Measurements from ENCODE around the gene MYO3B. TPM values are rescaled to one million over a fixed set of nuclear protein-coding genes. Genes with fewer than 3 reads are reported as not detected.
"Not testable (repeated sequence)": the region's sequence is repeated elsewhere in the genome, so short reads cannot be mapped to it uniquely, and the experiment has no call there.

The MYO3B gene
- total and polyA plus RNA-seq, 4 donors, result 0.50 to 0.61 (median 0.53) TPM

GRCh38 chr2:170652637-170653417 lies 474.9 kb downstream of the MYO3B start:
- Histone ChIP-seq H3K36me3 (ENCODE audit: control insufficient read depth, insufficient read depth, low read length) (no peaks in the 10 kb centered on the region), H3K9me3 (ENCODE audit: control insufficient read depth, insufficient read depth, low read length) (no peaks in the 10 kb centered on the region), H3K4me1 (ENCODE audit: control insufficient read depth, insufficient read depth, low read length) (no peaks in the 10 kb centered on the region), H3K27me3 (ENCODE audit: control insufficient read depth, insufficient read depth, low read length) (no peaks in the 10 kb centered on the region), H3K27ac (ENCODE audit: low read depth, low read length) (no peak overlapping the region), H3K4me3 (ENCODE audit: low read depth, low read length) (no peak overlapping the region)
- WGBS (ENCODE audit: insufficient coverage), result 95% methylated on average over 4 of the region's 5 CpGs
- DNase-seq (ENCODE audit: low read depth in 4 of 6, low spot score in 6 of 6), result no peak

GRCh38 chr2:170656669-170657068 lies 478.7 kb downstream of the MYO3B start:
- no peaks in the 10 kb centered on the region for H3K36me3 ChIP-seq (ENCODE audit: control insufficient read depth, insufficient read depth, low read length)
- no peaks in the 10 kb centered on the region for H3K4me1 ChIP-seq (ENCODE audit: control insufficient read depth, insufficient read depth, low read length)
- H3K27ac ChIP-seq (ENCODE audit: low read depth, low read length), result no peak overlapping the region
- H3K9me3 ChIP-seq (ENCODE audit: control insufficient read depth, insufficient read depth, low read length), result no peaks in the 10 kb centered on the region
- 95% methylated on average over 3 of the region's 3 CpGs for WGBS (ENCODE audit: insufficient coverage)
- H3K4me3 ChIP-seq (ENCODE audit: low read depth, low read length), result no peak overlapping the region
- no peaks in the 10 kb centered on the region for H3K27me3 ChIP-seq (ENCODE audit: control insufficient read depth, insufficient read depth, low read length)
- DNase-seq (ENCODE audit: low read depth in 4 of 6, low spot score in 6 of 6), result no peak

DNA sequence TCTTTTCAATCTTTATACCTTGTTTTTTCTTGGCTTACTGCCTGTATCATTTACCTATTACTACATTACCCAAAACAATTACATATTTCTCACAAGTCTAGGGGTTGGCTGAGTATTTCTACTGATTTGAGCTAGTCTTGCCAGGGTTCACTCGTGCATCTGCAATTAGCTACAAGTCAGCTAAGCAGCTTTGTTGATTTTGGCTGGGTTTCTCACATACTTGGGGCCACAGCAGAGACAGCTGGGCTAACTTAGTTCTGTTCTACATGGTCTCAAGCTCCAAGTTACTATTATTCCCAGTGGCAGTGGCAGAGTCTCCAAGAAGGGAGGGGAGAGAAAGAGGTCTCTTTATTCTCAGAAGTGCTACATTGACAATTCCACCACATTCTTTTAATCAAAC lies 482.5 kb downstream of the MYO3B start:
- Histone ChIP-seq H3K4me3 (ENCODE audit: low read depth, low read length) (no peak overlapping the region), H3K9me3 (ENCODE audit: control insufficient read depth, insufficient read depth, low read length) (no peaks in the 10 kb centered on the region), H3K27ac (ENCODE audit: low read depth, low read length) (no peak overlapping the region), H3K4me1 (ENCODE audit: control insufficient read depth, insufficient read depth, low read length) (no peaks in the 10 kb centered on the region), H3K36me3 (ENCODE audit: control insufficient read depth, insufficient read depth, low read length) (no peaks in the 10 kb centered on the region), H3K27me3 (ENCODE audit: control insufficient read depth, insufficient read depth, low read length) (no peaks in the 10 kb centered on the region)
- 0% methylated on average over 1 of the region's 1 CpG for WGBS (ENCODE audit: insufficient coverage)
- DNase-seq (ENCODE audit: low read depth in 4 of 6, low spot score in 6 of 6), result peak in 1 of 6 donors; percentile 50

DNA sequence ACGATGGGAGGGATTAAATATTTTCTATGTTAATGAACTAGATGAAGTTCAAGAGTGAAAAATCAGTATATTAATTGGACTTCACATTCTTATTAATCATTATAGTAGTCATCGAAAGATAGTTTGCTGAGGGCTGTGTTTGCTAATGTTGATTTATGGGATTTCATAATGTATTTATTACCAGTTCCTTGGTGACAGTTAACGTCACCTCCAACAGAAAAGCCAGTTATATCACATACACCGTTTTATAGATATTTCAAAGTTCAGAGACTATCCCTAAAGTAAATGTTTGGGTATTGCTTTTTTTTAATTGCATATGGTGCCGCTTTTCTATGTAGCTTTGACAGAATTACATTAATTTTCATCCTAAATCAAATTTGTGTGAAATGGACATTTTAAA lies 487.8 kb downstream of the MYO3B start:
- WGBS (ENCODE audit: insufficient coverage), result no CpG with 5 or more reads among the region's 5 CpGs
- Histone ChIP-seq H3K9me3 (ENCODE audit: control insufficient read depth, insufficient read depth, low read length) (no peaks in the 10 kb centered on the region), H3K36me3 (ENCODE audit: control insufficient read depth, insufficient read depth, low read length) (no peaks in the 10 kb centered on the region), H3K27ac (ENCODE audit: low read depth, low read length) (no peak overlapping the region), H3K4me3 (ENCODE audit: low read depth, low read length) (no peak overlapping the region), H3K4me1 (ENCODE audit: control insufficient read depth, insufficient read depth, low read length) (no peaks in the 10 kb centered on the region), H3K27me3 (ENCODE audit: control insufficient read depth, insufficient read depth, low read length) (no peaks in the 10 kb centered on the region)
- DNase-seq (ENCODE audit: low read depth in 4 of 6, low spot score in 6 of 6), result no peak

- no CpG with 5 or more reads among the region's 3 CpGs for WGBS (ENCODE audit: insufficient coverage)
- Histone ChIP-seq H3K36me3 (ENCODE audit: control insufficient read depth, insufficient read depth, low read length) (no peaks in the 10 kb centered on the region), H3K4me1 (ENCODE audit: control insufficient read depth, insufficient read depth, low read length) (no peaks in the 10 kb centered on the region), H3K27ac (ENCODE audit: low read depth, low read length) (no peak overlapping the region), H3K4me3 (ENCODE audit: low read depth, low read length) (no peak overlapping the region), H3K9me3 (ENCODE audit: control insufficient read depth, insufficient read depth, low read length) (no peaks in the 10 kb centered on the region), H3K27me3 (ENCODE audit: control insufficient read depth, insufficient read depth, low read length) (no peaks in the 10 kb centered on the region)
- DNase-seq (ENCODE audit: low read depth in 4 of 6, low spot score in 6 of 6), result no peak
Measured at GRCh38 chr2:170669909-170670308, 492.0 kb downstream of the MYO3B start.

DNA sequence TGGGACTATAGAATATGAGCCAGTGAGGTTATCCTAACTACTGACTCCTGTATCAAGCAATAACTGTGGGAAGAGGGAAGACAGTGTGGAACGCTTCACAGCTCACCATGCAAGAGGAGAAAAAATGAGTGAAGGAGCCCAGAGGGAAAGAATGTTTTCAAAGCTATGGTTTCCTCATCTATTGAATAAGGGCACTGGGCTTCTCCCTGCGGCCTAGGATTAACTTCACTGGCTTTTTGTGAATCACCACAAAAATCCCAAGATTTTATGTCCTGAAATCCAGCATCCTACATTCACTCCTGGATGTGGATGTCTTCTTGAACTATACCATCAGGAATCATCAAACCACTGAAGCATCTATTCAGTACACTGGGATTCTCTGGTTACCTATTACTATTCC lies 492.7 kb downstream of the MYO3B start:
- Histone ChIP-seq H3K4me1 (ENCODE audit: control insufficient read depth, insufficient read depth, low read length) (no peaks in the 10 kb centered on the region), H3K27me3 (ENCODE audit: control insufficient read depth, insufficient read depth, low read length) (no peaks in the 10 kb centered on the region), H3K27ac (ENCODE audit: low read depth, low read length) (no peak overlapping the region), H3K4me3 (ENCODE audit: low read depth, low read length) (no peak overlapping the region), H3K9me3 (ENCODE audit: control insufficient read depth, insufficient read depth, low read length) (no peaks in the 10 kb centered on the region), H3K36me3 (ENCODE audit: control insufficient read depth, insufficient read depth, low read length) (no peaks in the 10 kb centered on the region)
- no peak for DNase-seq (ENCODE audit: low read depth in 4 of 6, low spot score in 6 of 6)
- 83% methylated on average over 1 of the region's 2 CpGs for WGBS (ENCODE audit: insufficient coverage)

DNA sequence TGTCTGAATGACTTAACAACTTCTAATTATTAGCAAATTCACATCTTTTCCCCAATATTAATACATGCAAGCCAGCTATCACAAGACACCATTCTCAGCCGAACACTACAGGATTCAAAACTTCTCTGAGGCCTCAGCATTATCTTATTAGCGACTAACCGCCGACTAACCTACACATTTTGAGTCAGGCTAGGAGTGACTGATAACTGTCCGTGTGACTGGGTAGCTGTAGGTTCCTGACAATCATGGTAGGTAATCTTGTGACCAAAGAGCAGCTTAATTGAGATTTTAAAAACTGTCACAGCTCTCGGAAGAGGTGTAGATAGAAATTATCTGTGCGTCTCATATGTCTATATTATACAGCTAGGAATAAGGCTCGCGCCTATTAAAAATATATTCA lies 493.1 kb downstream of the MYO3B start:
- no peak overlapping the region for H3K27ac ChIP-seq (ENCODE audit: low read depth, low read length)
- H3K9me3 ChIP-seq (ENCODE audit: control insufficient read depth, insufficient read depth, low read length), result no peaks in the 10 kb centered on the region
- H3K4me1 ChIP-seq (ENCODE audit: control insufficient read depth, insufficient read depth, low read length), result no peaks in the 10 kb centered on the region
- no peak for DNase-seq (ENCODE audit: low read depth in 4 of 6, low spot score in 6 of 6)
- H3K4me3 ChIP-seq (ENCODE audit: low read depth, low read length), result no peak overlapping the region
- WGBS (ENCODE audit: insufficient coverage), result no CpG with 5 or more reads among the region's 9 CpGs
- no peaks in the 10 kb centered on the region for H3K27me3 ChIP-seq (ENCODE audit: control insufficient read depth, insufficient read depth, low read length)
- H3K36me3 ChIP-seq (ENCODE audit: control insufficient read depth, insufficient read depth, low read length), result no peaks in the 10 kb centered on the region

- not testable (repeated sequence) for H3K36me3 ChIP-seq (ENCODE audit: control insufficient read depth, insufficient read depth, low read length); H3K4me3 ChIP-seq (ENCODE audit: low read depth, low read length); H3K9me3 ChIP-seq (ENCODE audit: control insufficient read depth, insufficient read depth, low read length); H3K4me1 ChIP-seq (ENCODE audit: control insufficient read depth, insufficient read depth, low read length); DNase-seq (ENCODE audit: low read depth in 4 of 6, low spot score in 6 of 6); H3K27ac ChIP-seq (ENCODE audit: low read depth, low read length); H3K27me3 ChIP-seq (ENCODE audit: control insufficient read depth, insufficient read depth, low read length)
Measured at GRCh38 chr2:170674282-170674681, 496.3 kb downstream of the MYO3B start.

- WGBS (ENCODE audit: insufficient coverage), result 96% methylated on average over 3 of the region's 6 CpGs
- Histone ChIP-seq H3K36me3 (ENCODE audit: control insufficient read depth, insufficient read depth, low read length) (no peaks in the 10 kb centered on the region), H3K4me1 (ENCODE audit: control insufficient read depth, insufficient read depth, low read length) (no peaks in the 10 kb centered on the region), H3K27me3 (ENCODE audit: control insufficient read depth, insufficient read depth, low read length) (no peaks in the 10 kb centered on the region), H3K9me3 (ENCODE audit: control insufficient read depth, insufficient read depth, low read length) (no peaks in the 10 kb centered on the region), H3K27ac (ENCODE audit: low read depth, low read length) (no peak overlapping the region), H3K4me3 (ENCODE audit: low read depth, low read length) (no peak overlapping the region)
- DNase-seq (ENCODE audit: low read depth in 4 of 6, low spot score in 6 of 6), result peak in 1 of 6 donors; percentile 80
Measured at GRCh38 chr2:170675701-170676100, 497.8 kb downstream of the MYO3B start.

- no peaks in the 10 kb centered on the region for H3K27me3 ChIP-seq (ENCODE audit: control insufficient read depth, insufficient read depth, low read length)
- H3K4me3 ChIP-seq (ENCODE audit: low read depth, low read length), result no peak overlapping the region
- H3K27ac ChIP-seq (ENCODE audit: low read depth, low read length), result no peak overlapping the region
- peak in 1 of 6 donors; percentile 37 for DNase-seq (ENCODE audit: low read depth in 4 of 6, low spot score in 6 of 6)
- H3K36me3 ChIP-seq (ENCODE audit: control insufficient read depth, insufficient read depth, low read length), result no peaks in the 10 kb centered on the region
- WGBS (ENCODE audit: insufficient coverage), result 60% methylated on average over 3 of the region's 5 CpGs
- H3K9me3 ChIP-seq (ENCODE audit: control insufficient read depth, insufficient read depth, low read length), result no peaks in the 10 kb centered on the region
- no peaks in the 10 kb centered on the region for H3K4me1 ChIP-seq (ENCODE audit: control insufficient read depth, insufficient read depth, low read length)
Measured at GRCh38 chr2:170679607-170680079, 501.7 kb downstream of the MYO3B start.
